GM19193 (cell line): ENCODE measurements around the gene SMPD3.

Source experiments
- POLR2A ChIP-seq: IDR thresholded peaks from 4 replicates; pipeline ENCODE4 v1.6.1; 2011; ENCODE audit not compliant: insufficient read depth, insufficient read length; ENCODE audit errors: extremely low read depth

SMPD3 gene

DNA sequence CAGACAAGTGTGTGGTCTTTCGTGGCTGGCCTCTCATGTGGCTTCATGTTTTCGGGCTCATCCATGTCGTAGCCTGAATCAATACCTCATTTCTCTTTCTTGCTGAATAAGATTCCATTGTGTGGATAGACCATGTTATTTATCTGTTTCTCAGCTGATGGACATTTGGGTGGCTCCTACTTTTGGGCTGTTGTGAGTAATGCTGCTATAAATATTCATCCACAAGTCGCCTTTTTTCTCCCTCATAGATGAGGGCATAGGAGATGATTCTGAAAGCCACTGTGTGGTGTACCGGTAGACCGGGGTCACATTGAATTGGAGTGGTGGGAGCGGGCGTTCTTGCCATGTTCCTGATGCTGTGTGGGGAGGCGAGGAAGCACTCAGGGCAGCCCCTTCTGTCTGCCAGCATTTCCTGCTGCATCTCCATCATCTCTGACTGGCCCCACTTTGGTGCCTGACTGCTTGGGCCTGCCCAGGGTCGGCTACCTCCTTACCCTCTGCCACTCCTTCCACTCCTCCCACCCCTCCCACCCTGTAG lies 97.4 kb downstream of the SMPD3 start:
- TF ChIP-seq POLR2A, result no peak

DNA sequence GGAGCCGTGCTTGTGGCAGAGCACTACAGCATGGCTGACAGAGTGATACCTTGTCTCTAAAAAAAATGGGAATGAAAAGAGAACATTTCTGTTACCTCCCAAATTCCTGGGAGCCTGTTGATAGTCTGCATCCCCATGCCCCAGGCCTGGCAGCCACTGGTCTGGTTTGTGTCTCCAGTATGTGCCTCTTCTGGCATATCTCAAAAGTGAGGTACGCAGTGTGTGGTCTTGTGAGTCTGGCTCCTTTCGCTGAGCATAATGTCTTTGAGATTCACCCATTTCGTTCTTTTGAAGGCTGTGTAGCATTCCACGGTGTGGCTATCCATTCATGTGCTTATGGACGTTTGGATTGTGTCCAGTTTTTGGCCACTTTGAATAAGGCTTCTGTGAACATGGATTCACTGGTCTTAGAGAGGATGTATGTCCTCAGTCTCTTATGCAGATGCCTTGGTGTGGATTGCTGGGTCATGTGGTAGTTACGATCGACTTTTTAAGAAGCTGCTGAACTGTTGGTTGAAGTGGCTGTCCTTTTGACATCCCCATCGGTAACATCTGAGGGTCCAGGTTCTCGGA lies 98.4 kb downstream of the SMPD3 start:
- TF ChIP-seq POLR2A, result no peak

DNA sequence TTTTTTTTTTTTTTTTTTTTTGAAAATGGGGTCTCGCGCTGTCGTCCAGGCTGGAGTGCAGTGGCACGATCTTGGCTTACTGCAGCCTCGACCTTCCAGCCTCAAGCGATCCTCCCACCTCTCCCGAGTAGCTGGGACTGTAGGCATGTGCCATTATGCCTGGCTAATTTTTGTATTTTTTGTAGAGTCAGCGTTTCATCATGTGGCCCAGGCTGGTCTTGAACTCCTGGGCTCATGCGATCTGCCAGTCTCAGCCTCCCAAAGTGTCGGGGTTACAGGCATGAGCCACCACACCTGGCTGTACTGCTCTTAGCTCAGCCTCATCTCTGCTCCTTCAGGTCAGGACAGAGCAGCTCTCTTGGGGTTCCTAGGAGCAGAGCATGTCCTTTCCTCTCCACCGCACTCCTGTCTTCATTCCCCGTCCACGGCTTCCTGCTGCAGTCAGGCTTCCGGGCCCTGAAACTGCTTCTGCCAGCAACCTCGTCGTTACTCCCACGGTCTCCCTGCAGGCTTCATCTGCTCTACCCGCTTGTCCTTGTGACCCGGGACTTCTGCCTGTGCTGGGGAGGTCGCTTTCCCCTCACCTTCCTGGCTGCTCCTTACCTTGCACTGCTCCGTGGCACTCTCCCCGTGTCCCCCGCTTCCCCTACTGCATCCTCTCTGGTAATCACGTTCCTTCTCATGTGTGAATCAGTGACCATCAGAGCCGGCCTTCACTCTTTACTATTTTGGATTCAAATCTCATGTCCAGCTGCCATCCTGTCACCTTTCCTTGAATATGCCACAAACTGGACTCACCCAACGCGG lies 99.5 kb downstream of the SMPD3 start:
- TF ChIP-seq POLR2A, result no peak

DNA sequence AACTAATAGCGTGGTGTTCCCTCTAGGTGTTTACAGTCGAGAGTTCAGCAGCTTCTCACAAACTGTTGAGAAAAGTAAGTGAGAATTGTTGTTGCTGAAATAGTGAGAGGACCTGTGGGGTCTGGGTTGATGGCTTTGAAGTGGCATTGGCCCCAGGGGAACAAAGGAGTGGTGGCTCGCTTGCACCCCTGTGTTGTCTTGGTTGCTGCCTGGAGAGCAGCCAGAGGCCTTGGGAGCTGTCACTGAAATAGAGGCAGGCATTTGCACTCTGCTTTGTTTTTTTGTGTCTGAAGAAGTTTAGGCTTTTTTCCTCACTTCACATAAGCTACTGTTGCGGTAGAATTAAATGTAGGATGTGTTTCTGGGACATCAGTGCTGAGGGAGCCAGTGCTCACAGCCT lies 100.7 kb downstream of the SMPD3 start:
- TF ChIP-seq POLR2A, result no peak

DNA sequence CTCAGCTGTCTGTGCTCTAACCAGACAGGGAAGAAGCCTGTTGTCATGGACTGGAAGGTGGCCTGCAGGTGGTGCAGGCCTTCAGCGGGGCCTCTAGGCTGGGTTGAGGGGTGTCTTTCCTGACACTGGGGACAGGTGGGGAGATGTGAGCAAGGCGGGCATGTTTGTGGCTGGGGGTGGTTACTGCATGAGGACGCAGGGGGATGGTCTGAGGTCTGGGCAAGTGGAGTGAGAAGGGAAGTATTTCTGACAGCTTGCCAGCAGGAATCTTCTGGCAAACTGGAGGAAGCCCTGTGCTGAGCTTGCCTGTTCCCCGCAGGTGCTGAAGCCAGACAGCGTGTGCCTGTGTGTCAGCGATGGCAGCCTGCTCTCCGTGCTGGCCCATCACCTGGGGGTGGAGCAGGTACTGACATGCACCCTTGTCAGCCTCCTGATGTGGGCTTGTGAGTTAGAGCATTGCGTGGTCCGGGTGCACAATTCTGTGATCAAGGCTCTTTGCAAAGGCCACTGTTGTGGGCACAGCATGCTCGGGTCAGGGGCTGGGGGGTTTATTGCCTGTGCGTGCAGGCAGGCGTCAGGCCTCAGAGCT lies 101.3 kb downstream of the SMPD3 start:
- TF ChIP-seq POLR2A, result no peak

DNA sequence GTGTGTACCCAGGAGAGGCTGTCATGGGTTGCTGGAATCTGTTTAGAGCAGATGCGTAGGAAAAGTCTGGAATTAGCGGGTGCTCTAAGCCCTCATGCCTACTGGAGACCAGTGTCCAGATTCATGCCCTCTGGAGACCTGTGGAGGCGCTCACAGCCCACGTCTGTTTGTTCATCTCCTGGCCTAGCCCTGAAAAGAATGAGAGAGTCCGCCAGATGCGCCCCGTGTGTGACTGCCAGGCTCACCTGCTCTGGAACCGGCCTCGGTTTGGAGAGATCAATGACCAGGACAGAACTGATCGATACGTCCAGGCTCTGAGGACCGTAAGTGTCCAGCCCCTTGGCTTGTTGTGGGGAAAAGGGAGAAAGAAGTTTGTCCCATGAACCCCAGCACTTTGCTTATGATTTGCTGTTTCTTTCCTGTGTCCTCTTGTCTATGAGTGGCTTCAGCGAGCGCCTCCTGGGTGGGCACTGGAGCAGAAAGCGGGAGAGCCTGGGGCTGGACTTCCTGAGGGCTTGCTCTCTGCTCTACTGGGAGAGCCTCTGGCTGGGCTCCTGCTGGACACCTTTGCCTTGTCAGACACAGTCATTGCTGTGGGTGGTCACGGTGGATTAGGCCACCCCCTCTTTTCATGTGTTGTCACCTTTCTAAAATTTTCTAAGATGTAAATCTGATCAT lies 102.2 kb downstream of the SMPD3 start:
- TF ChIP-seq POLR2A, result no peak

DNA sequence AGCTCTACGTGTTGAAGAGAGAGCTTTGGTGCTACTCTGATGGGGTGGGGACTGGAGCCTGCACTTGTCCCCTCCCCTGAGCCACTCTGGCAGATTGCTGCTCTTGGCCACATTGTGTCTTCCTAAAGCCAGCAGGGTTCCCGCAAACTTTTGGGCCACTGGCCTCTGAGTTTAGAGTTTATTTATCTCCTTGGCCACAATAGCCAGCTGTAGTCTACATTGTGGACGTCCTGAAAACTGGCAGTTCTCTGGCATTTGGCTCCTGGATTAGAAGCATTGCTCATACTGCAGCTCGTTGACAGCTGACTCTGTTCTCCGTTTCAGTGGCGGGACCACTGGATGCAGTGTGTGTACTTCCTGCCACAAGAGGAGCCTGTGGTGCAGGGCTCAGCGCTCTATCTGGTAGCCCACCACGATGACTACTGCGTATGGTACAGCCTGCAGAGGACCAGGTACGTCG lies 102.9 kb downstream of the SMPD3 start:
- TF ChIP-seq POLR2A, result no peak

DNA sequence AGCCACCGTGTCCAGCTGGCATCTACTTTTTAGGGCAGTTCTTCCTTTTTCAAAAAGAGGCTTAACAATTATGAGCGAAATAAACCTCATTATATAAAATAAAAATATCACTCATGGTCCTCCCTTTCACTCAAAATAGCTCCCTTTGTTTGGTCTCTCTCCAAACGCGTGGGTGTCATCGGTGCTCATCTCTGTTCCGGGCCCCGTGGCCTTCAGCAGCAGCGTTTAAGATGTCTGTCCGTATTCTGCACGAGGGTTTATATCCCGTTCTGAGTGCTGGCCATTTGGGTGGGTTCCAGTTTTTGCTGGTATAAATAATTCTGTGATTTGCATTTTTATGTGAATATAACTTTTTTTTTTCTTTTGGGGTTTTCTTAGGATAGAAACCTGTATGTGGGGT lies 104.1 kb downstream of the SMPD3 start:
- no peak for TF ChIP-seq POLR2A

DNA sequence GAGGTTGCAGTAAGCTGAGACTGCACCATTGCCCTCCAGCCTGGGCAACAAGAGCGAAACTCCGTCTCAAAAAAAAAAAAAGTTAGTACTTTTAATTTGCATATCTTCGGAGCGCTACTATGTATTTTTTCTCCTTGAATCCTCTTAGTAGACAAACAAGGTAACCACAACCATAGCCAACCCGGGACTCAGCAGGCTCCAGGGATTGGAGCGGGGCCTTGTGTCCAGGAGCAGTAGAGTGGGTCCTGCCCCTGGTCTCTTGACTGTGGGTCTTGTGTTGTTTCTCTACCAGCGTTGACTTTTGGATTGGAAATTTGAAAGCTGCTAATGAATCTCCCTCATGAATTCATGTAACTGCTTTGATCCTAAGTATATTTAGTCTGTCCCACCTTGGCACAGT lies 105.2 kb downstream of the SMPD3 start:
- TF ChIP-seq POLR2A, result no peak

DNA sequence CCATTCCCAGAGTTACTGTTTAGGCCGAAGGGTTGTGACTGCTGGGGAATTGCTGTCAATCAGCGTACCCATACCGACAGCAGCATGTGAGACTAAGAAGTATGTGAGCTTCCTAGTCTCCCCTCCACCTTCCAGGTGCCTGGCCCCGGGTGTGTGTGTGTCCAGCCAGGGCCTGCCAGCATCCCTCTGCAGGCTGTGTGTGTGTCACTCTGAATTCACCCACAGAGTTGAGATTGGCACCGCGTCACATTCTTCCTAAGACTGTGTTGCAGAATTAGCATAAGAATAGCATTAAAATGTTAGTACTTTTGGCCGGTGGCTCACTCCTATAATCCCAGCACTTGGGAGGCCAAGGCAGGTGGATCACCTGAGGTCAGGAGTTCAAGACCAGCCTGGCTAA lies 105.7 kb downstream of the SMPD3 start:
- no peak for TF ChIP-seq POLR2A

DNA sequence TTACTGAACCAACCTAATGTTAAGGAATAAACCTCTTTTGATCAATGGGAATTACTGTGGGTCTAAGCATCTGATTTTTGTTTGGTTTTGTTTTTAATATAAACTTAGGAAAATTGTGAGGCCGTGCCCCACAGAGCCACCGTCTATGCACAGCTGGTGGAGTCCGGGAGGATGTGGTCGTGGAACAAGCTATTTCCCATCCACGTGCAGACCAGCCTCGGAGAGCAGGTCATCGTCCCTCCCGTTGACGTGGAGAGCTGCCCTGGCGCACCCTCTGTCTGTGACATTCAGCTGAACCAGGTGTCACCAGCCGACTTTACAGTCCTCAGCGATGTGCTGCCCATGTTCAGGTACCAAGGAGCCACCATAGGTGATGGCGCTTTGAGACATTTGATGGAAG lies 109.1 kb downstream of the SMPD3 start:
- no peak for TF ChIP-seq POLR2A

DNA sequence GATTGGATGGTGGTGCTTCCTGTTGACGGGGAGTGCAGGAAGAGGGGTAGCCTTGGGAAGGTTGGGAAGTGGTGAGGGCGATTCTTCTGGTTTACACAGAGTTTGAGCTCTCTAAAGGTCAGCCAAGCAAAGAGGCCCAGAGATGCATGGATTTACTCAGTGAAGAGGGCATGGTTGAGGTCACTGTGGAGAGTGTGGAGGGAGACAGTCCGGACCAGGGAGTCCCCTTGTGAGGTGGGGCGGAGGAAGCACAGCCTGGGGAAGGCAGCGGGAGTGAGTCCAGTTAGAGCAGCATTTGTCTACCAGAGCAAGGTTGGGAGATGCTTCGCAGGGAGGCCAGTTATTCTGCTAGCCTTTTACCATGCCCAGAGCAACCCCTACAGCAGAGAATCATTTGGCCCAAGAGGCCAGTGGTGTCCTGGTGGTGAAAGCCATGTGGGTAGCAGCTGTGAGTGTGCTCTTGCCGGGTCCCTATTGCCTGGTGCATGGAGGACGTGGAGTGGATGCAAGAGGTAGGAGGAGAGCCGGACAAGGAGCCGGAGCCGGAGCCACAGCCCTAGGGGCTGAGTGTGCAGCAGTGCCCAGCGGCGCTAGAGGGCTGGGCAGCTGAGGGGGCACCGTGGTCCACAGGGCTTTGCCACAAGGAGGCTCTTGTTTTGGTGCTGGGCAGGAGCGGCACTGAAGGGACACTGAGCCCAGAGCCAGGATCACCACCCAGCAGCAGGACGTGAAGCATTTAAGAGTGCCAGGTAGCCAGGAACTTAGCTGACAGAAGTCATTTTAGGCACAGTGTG lies 109.8 kb downstream of the SMPD3 start:
- TF ChIP-seq POLR2A, result no peak

DNA sequence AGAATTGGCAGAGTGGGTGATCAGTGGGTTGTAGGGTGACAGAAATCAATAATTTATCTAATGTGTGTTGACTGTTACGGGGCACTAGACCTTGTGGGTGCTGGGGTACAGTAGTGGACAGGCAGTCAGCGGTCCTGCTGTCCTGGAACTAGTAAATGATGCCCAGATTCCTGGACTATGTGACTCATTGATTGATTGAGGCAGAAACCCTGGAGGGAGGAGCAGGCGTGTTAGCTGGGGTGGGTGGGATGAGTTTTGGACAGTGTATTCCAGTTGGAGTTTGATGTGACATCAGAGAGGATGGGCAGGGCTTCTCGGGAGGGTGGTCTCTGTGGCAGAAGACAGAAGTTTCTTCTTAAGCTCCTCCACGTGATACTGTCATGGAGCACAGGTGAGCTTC lies 113.1 kb downstream of the SMPD3 start:
- no peak for TF ChIP-seq POLR2A

DNA sequence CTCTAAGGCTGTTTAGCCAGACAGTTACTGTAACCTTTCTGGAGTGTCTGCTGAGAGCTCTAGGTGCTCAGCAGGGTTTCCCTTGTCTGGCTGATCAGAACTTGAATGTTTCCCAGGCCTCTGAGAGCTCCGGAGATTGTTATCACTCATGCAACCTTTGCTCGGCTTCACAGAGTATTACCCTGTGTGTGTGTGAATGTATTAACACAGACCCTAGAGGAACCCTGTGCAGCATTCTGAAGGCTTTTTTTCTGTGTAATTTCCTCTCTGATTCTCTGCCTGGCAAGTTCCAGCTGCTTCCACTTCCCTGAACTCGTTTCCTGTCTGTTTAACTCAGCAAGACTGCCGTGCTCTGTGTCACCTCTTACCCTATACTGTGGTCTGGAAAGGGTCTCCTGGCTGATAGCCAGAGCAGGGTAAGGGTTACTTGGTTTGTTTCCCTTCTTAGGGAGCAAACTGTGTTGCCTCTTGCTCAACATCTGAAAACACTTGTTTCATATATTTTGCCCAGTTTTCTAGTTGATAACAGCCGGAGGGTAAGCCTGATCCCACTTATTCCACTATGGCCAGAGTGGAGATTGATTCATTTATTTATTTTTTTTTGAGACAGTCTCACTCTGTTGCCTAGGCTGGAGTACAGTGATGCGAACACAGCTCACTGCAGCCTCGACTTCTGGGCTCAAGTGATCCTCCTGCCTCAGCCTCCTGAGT lies 115.7 kb downstream of the SMPD3 start:
- no peak for TF ChIP-seq POLR2A
